ENCODE results near the gene ICA1L.

DNA sequence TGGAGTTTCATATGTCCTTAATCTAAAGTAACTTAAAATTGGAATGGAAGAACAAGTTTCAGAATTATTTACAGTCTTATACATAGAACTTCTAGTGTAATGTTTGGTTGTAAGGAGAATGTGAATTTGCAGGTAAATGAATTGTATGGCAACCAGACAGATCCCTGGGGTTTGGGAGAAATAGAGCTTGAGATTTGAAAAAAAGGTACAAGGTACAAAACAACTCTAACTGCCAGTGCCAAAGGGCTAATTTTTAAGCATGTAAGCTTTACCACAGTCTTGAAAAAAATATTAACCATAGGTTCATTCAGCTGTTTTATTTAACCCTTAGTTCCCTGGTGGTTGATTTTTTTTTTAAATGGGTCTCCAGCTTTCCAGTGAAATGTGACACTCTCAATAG is 103.3 kb downstream of the ICA1L start:
- TF ChIP-seq, protein P1, sequence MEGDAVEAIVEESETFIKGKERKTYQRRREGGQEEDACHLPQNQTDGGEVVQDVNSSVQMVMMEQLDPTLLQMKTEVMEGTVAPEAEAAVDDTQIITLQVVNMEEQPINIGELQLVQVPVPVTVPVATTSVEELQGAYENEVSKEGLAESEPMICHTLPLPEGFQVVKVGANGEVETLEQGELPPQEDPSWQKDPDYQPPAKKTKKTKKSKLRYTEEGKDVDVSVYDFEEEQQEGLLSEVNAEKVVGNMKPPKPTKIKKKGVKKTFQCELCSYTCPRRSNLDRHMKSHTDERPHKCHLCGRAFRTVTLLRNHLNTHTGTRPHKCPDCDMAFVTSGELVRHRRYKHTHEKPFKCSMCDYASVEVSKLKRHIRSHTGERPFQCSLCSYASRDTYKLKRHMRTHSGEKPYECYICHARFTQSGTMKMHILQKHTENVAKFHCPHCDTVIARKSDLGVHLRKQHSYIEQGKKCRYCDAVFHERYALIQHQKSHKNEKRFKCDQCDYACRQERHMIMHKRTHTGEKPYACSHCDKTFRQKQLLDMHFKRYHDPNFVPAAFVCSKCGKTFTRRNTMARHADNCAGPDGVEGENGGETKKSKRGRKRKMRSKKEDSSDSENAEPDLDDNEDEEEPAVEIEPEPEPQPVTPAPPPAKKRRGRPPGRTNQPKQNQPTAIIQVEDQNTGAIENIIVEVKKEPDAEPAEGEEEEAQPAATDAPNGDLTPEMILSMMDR (IDR thresholded peaks at IDR 0.05) = no peak
- no peak for TF ChIP-seq POLR2A (IDR thresholded peaks at IDR 0.05)

All from adrenal gland (tissue), 5 donors.